GM12872 (cell line): ENCODE measurements around the gene MAGEB17.

Experiments
- CTCF ChIP-seq: IDR thresholded peaks from 3 replicates; pipeline ENCODE4 v1.5.1; 2011; ENCODE audit warnings: low read depth, mild to moderate bottlenecking, low read length, moderate library complexity; ENCODE audit not compliant: insufficient read depth

The MAGEB17 gene

GRCh38 chrX:16212024-16212423 lies 44.7 kb downstream of the MAGEB17 start:
- TF ChIP-seq CTCF: no peak

GRCh38 chrX:16212436-16212835 lies 45.2 kb downstream of the MAGEB17 start:
- TF ChIP-seq CTCF: peak; percentile 54

- TF ChIP-seq CTCF: no peak
Measured at GRCh38 chrX:16213961-16214360, 46.7 kb downstream of the MAGEB17 start.

- no peak for TF ChIP-seq CTCF
Measured at GRCh38 chrX:16215660-16216059, 48.4 kb downstream of the MAGEB17 start.
